Bone marrow (tissue), 2 donors: ENCODE results near the gene MEIS2.
"Not testable (repeated sequence)": the region's sequence is repeated elsewhere in the genome, so short reads cannot be mapped to it uniquely, and the experiment has no call there.

Source experiments
- DNase-seq, 2 donors: peaks; one replicate each; lab custom pipeline; 2025; lab: John Stamatoyannopoulos, UW

MEIS2 gene

DNA sequence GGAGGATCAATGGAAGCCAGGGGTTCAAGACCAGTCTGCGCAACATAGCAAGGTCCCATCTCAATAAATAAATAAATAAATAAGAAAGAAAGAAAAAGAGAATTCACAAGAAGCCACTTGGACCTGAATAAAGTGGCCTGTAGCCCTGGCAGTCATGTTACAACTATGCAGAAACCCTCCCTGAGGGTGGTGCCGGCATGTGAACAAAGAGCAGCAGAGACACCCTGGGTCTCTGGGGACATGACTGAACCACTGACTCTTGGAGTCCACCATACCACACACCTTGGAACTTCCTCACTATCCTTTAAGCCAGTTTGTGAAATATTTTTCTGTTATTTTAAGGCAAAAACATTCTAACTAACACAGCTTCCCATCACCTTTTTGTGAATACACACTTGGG is 93.0 kb downstream of the MEIS2 start:
- DNase-seq = no peak

DNA sequence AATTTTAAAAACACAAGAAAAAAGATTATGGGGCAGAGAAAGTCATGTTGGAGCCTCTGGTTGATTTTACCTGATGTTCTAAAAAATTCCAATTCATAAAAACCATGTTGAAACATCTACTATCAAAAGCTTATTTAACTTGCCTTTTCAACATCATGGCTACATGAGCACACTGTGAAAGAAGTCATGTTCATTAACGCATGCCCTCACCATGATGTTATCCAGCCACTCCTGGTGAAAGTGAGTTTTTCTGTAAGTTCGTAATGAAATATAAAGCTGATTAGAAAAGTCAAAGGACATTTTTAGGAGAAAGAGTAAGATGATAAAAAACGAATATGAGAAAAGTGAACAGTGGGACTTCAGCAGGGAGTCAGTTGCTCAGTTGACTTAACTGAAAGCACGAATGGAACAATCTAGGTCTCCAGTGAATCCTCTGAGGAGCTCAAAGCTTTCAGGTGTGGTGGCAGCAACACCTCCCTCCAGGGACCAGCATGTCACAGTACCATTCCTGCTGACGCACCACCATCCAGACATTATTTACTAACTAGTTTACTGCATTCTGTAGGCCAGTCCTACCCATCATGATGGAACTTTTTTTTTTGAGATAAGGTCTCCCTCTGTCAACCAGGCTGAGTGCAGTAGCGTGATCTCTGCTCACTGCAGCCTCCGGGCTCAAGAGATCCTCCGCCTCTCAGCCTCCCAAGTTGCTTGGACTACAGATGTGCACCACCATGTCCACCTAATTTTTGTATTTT is 95.2 kb downstream of the MEIS2 start:
- no peak for DNase-seq

DNA sequence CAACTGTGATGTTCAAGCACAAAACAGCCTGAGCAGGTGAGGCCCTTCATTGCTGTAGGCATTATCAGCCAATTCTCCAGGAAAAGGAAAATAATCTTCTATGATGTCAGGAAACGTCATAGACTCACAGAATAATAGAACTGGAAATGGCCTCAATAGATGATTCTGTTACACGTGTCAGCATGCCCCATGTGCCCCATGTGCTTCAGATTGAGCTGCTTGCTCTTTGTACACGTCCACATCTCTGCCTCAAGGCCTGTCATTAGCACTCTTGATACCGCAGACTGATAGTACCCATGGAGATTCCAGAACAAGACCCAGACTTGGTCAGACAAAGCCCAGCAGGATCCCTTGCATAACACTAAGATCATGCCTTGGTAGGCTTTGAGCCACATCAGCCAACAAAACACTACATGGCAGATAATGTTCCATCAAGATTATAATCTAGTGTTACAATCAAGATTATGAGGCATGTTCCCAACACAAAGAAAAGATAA is 95.9 kb downstream of the MEIS2 start:
- no peak for DNase-seq

DNA sequence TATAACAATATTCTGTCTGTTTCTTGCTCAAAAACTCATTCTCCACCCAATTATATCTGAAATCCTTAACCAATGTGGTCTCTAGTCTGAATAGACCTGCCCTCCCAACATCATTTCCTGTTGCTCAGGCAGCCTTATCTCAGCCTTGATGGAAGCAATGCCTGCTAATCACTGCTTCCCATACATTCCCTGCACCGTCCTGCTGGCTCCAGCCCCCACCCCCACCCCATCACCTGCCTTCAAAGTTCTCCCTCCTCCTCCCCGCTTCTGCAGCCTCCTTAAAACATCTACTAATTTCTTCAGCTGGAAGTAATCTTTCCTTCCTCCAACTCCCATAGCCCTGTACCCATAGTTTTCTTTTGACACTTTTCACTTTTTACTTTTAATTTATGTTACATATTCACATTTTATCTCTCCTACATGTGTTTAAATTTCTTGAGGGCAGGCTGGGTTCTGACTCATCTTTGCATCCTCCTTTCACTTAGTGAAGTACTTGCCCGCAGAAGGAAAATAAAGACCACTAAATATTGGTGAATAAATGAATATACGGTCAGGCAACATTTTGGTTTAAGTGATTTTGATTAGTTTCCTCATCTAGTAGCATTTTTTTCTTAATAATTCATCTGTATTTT is 98.2 kb downstream of the MEIS2 start:
- no peak for DNase-seq

DNA sequence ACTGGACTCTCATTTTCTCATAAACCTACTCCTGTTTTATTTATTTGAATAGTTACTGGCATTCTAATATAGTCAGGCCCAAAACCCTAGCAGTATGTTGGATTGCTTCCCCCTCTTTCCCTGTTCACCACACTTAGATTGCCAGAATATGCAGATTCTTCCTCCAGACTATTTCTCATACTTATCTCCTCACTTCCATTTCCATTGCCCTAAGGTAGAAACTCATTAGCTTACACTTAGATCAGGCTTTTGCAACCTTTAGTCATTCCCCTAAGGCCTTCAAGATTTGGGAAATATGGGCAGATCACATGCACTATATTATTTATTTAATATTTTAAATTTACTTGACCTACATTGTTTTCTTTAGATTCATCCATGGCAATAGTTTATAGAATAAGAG is 98.9 kb downstream of the MEIS2 start:
- DNase-seq = no peak

DNA sequence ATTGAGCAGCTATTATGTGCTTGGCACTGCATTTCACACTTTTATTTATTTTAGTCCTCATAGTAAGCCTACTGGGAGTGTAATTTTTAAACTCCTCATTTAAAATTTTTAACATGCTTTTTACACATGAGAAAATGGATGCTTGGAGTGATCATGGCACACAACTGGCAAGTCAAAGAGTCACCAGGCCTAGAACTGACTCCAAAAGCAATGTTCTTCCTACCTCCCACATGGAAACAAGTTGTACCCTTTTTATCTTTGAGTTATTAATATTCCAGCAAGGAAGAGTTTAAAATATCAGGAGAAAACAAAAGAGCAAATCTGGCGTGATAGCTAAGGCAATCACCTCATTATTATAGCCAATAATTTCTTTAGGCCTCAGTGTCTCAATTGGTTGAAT is 100.6 kb downstream of the MEIS2 start:
- no peak for DNase-seq

DNA sequence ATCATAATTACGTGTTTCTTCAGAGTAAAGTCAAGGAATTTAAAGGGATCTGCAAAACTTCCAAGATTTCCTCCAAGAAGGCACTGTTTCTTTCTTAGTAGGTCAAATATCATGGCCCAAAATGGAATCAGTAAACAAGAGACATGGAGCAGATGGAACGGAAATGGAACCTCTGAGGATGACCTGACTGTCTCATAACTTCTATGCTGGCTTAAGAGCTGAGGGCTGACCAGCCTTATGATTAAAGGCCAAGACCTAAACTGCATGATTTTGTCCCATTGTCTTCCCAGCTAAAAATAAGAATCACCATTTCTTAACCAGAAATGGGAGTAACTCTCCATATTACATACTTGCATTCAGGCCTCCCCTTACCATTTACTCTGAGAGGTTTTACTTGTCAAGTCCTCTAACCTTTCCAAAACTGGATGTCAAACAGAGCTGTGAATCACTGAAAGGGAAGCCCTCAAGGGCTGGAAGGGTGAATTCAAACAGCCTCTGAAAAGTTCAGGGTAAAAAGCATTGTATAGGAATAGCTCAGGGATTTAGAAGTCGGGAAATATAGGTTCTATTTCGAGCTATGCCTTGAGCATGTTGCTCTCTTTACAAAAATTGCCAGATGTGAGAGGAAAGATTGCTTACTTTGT is 103.7 kb downstream of the MEIS2 start:
- DNase-seq = no peak

DNA sequence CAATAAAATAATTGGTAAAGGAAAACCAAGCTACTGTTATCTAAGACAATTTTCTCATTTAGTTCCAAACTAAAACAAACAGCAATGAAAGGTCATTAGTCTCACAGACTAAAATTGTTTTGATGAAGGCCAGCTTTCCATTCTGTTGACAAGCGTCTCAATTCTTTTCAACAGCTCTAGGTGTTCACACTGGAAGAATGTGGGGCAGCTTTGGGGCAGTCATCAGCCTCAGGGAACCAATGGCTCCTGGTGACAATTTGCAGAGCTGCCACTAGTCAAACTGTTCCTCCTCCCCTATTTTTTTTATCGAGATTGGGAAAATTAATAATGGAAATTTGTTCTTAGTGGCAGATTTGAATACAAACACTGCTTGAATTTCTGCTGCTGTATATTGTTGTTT is 104.2 kb downstream of the MEIS2 start:
- no peak for DNase-seq

DNA sequence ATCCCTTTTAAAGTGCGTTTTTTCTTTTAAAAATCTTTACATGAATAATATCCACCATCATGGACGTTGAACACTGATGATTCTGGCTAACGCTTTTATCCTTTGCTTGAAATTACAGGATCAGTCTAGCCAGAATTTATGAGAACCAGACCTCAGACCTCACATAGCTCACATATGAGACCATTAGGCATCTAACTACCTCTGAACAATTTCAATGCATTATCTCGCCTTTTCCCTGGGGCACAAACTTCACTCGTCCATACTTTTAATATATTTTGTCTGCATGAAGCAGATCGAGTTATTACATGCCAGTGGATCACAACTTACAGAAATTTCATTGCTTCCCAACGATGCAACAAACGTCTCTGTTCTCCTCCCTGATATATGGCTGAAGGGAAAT is 105.6 kb downstream of the MEIS2 start:
- no peak for DNase-seq

DNA sequence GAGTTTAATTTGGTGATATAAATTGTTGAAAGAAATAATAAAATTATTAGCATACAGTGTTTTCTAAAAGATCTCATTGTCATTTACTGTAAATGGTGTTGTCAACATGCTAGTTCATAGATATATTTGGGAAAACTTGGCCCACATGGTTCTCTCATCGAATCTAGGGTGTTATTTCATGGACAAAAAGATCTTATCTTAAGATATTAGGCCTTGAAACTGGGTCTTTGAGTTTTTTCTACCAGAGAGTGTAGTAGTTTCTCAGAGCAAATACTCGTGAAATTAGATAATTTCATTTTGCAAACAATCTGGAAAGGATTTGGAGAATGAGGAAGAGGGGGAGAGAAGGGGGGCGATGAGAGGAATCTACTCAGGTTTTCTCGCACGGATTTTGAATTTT is 107.9 kb downstream of the MEIS2 start:
- no peak for DNase-seq

DNA sequence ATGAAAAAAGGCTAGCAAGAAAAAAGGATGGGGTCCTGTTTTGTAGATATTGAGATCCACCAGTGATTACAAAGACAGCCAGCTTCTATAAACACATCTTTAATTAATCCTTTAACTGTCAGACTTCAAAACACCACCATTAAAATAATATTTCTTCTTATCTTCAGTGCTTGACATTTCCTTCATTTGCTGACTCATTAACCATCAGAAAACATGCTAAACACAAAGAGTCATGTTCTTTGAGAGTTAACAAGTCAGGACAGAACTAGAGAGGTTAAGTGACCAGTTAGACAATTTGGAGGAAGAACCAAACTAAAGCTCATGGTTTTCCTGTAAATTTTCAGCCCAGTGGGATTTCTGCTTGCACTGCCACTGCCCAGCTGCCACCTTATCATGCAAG is 111.4 kb downstream of the MEIS2 start:
- DNase-seq = no peak

DNA sequence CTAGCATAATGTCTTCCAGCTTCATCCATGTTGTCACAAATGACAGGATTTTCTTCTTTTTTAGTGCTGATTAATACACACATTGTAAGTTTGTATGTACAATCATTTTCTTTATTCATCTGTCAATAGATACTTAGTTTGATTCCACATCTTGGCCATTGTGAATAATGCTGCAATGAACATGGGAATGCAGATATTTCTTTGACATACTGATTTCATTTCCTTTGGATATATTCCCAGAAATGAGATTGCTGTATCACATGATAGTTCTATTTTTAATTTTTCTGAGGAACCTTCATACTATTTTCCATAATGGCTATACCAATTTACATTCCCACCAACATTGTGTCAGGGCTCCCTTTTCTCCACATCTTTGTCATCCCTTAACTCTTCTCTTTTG is 117.9 kb downstream of the MEIS2 start:
- no peak for DNase-seq

DNA sequence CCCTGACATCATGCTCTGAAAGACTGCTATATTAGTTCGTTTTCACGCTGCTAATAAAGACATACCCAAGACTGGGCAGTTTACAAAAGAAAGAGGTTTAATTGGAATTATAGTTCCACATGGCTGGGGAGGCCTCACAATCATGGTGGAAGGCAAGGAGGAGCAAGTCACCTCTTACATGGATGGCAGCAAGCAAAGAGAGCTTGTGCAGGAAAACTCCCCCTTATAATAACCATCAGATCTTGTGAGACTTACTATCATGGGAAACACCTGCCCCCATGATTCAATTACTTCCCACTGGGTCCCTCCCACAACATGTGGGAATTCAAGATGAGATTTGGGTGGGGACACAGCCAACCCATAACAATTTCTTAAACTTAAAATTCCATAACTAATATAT is 120.1 kb downstream of the MEIS2 start:
- DNase-seq = not testable (repeated sequence)

DNA sequence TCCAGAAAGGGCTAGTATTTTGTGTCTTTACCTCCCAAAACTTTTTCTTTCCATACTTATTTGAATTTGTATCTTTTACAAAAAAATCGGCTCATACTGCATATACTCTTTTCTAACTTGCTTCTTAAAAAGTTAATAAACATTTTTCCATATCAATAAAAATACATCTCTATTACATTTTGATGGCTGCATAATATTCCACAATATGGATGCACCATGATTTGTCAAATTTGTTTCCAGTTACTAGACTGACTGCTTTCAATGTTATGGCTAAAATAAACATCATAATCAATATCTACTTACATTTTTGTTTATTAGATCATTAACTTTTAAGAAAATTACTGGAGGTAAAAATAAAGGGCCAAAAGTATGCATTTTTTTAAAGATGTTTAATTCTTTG is 121.7 kb downstream of the MEIS2 start:
- DNase-seq = no peak

DNA sequence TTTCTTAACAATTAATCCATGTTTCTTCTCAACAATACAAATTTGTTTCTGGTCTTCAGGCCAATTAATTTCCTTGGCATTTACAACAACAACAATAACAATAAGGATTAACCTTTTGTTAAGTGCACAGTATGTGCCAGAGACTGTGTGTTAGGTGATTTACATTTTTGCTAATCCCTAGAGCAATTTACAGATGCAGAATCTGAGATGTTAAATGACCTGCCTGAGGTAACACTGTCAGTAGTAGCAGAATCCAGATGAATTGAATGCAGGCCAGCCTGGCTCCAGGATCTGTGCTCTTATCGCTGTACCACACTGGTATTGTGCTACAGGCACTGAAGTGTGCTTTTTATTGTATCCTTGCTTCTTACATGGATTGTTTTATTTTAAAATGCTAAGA is 122.2 kb downstream of the MEIS2 start:
- no peak for DNase-seq

DNA sequence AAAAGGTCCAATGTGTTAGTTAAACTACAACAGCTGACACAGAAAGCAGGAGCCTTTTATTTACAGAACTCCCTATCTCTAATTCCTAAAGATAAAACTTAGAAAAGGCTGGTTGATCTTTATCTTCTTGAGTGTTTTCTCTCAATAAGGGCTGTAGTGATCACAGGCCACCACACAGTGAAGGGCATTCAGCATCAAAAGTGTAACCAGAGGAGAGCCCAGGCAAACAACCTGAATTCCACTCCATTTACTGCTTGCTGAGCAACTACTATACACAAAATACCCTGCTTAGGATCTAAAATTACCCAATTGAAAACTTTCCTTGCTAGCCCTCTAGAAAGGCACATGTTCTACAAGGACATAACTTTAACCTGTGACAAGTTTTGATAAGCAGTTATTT is 122.7 kb downstream of the MEIS2 start:
- no peak for DNase-seq

DNA sequence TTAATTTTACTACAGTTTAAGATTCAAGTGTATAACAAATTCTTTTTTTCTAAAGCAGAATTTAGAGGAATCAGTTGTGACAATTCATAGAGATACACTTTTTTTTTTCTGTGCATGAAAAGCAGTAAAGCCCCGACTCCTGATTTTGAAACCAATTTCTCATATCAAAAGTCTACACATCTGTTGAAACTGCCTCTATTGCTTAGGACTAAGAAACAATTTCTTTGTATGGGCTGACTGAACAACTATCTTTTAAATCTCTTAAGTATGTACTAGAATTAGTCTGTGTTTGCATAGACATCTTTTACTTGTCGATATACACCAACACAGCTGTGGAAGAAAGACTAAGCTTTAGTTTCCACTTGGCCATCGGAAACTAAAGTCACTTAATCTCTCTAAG is 127.6 kb downstream of the MEIS2 start:
- DNase-seq = no peak

DNA sequence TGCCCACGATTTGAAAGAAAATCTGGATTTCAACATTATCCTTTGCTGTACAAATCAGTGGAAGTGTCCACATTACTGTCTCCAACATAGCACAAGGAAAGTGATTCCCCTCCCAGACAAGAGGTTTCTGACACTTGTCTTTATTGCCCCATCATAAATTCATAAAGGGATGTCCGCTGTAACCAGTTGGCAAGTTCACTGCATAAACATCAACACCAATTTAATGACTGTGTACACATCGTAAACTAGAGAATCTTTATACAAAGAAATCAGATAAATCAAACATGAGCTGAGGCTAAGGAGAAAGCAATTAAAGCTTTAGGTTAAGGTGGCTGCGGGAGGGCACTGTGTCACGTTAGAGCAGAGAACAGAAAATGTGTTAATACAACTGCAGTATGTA is 129.8 kb downstream of the MEIS2 start:
- DNase-seq = no peak

DNA sequence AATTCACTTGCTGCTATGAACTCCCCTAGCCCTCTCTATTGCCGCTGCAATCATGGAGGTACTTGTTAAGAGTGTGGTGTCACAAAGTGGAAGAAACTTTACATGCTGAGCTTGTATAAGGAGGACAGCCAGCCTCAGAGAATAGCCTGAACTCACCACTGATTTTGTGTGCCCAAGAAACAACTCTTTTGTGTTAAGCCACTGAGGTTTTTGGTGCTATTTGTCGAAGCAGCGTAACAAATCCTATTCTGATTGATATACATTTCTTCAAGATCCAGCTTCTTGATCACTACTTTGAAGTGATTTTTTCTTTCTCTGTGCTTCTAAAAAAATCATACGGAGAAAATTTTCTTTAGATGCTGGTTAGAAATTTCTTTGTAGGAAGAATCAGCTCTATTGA is 132.4 kb downstream of the MEIS2 start:
- DNase-seq = no peak

DNA sequence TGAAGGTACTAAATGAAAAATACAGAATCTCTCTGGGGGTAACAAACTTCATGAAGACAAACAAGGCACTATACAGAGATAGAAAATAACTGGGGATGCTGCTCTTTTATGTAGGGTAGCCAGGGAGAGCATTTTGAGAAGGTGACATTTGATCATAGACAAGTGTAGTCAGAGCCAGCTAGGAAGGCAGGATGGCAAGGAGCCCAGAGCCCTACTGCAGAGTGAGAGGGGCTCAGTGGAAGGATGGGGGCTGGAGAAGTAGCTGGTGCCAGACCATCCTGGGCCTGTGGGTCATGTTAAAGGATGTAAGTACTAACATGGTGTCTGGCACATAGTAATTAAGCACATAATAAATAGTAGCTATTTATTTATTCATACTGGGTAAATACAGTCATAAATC is 133.6 kb downstream of the MEIS2 start:
- DNase-seq = no peak

DNA sequence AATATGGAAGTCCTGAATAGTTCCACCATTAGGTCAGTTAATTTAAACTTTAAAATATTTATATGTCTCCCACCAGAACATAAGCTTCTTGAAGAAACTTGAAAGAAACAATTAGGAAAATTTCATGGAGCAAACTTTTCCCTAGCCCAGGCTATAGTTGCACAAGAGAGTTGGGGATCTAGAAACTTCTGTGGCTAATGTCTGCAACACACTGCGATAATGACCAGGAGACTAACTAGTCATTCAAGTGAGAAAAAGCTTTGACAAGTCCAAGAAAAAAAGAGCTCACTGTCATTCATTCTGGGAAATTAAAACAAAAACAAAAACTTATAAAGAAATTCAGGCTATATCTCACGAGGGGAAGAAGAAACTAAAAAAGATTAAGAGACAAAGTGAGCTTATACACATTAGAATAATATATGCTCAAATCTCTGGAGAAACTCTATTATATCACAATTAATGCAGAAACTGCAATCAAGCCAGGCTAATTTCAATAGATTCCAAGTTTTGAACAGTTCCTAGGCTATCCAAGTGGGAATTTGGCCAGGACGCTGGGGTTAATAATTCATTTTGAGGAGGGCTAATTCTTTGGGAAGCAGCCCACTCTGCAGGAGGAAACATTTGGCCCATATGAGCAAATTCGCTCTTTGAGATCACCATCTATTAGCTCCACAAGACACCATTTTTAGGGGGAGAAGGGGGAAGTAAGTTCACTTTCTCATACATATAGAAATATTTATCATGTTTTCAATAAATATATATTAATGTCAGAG is 134.6 kb downstream of the MEIS2 start:
- no peak for DNase-seq

DNA sequence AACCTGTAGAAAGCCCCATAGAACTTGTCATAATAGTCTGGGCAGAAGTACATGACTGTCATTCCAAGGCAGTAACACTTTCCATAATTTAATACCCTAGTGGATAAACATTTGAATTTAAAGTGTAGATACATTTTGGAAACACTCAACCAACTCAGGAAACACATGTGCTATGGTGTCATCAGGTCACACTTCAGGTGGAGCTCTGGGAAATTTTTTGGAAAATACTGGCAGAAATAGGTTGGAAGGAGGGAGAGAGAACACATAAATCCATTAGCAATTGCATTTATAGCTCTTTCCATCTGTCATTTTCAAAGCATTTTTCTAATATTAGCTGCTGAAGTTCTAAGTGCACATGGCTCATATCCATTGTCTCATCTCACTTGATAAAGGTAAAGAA is 135.7 kb downstream of the MEIS2 start:
- no peak for DNase-seq

DNA sequence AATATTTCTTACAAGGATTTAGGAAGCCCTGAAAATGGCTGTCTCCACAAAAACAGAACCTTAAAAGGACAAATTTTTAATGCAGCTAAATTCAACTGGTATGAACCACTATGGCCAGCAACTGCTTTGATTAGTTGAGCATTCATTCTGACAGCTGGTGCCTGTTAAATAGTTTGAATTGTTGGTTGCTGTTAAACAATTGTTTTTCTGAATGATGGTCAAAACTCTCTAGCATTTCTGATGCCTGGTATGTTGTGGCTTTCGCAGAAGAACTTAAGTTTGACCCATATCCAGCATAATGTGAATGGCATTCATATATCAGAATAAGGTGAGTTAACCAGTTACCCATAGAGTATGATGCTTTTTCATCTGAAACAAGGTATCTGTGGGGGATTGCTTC is 138.4 kb downstream of the MEIS2 start:
- no peak for DNase-seq
